Coronary artery (tissue), 2 donors: Measurements from ENCODE around the gene PRKCE.

Source experiments
- DNase-seq: peaks from one replicate; pipeline ENCODE4 v3.0.0-alpha.2; 2017; ENCODE audit warnings: low spot score
- H3K27ac ChIP-seq, 2 donors: fragments of 200-600 bp; sonication (generic); one replicate each; pipeline ENCODE4 v1.5.1; 2016 to 2019
- H3K4me3 ChIP-seq: fragments of 200-600 bp; sonication (generic); 2 replicates; pipeline ENCODE4 v1.5.1; 2016; ENCODE audit warnings: mild to moderate bottlenecking, moderate library complexity
- TF ChIP-seq, protein P1 (sequence below): fragments of 200-600 bp; sonication (generic); IDR thresholded peaks from one replicate; pipeline ENCODE4 v1.5.1; 2019; ENCODE audit warnings: antibody characterized with exemption

The PRKCE gene

DNA sequence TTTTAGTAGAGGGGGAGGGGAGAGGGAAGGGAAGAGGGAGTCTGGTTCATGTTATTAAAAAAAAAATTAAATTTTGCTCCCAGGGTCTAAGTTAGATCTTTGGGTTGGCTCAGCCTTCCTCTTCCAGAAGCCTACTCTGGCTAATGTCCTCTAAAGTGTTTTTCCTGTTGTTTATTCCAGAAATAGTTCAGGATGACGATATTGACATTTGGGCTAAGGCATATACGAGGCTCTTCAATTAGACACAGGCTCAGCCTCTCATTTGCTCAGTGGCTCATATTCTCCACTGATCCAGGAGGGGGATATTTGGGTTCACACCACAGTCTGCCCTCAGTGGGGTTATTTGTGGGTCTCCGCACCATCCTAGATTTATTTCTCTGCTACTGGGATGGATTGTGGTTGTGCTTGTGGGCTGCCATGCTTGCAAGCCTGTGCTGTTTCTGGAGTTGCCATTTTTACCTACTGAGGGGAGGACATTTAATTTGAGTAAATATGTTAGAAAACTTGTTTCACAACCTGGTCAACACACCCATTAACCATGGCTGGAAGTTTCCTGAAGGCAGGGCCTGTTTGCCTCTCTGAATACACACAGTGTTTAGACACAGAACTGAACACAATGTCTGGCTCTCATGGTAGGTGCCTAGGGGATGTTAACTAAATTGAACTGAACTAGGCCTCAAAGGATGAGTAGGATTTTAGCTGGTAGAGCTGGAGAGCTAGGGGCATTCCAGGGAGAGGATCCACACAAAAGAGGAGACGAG, 388.2 kb downstream of the PRKCE start:
- no peak overlapping the region for H3K27ac ChIP-seq
- no peak overlapping the region for H3K4me3 ChIP-seq
- no peak for DNase-seq
- TF ChIP-seq, protein P1, sequence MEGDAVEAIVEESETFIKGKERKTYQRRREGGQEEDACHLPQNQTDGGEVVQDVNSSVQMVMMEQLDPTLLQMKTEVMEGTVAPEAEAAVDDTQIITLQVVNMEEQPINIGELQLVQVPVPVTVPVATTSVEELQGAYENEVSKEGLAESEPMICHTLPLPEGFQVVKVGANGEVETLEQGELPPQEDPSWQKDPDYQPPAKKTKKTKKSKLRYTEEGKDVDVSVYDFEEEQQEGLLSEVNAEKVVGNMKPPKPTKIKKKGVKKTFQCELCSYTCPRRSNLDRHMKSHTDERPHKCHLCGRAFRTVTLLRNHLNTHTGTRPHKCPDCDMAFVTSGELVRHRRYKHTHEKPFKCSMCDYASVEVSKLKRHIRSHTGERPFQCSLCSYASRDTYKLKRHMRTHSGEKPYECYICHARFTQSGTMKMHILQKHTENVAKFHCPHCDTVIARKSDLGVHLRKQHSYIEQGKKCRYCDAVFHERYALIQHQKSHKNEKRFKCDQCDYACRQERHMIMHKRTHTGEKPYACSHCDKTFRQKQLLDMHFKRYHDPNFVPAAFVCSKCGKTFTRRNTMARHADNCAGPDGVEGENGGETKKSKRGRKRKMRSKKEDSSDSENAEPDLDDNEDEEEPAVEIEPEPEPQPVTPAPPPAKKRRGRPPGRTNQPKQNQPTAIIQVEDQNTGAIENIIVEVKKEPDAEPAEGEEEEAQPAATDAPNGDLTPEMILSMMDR, result no peak

DNA sequence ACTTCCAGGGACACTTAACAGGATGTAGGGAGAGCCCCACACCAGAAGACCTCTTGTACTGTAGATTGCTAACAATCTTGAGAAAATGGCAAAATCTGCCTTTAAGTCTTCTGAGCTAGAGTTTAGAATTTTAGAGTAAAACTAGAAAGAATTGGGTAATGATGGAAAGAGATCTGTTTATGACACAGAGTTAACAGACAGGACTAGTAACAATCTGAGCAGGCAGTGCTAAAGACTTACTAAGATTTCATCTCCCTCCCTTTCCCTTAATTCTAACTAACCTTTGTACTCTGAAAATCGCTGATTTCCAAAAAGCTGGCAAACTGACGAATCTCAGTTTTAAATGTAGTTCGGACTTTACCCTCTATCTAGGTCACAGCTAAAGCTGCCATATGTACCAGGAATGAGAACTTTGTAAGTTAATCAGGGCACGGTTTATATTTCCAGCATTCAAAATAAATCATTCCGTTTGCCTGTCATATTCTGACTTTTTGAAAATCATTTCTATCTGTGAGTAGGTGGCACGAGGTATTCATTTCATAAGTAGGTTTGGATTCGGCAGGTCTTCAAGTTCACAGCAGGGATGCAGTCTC, 389.2 kb downstream of the PRKCE start:
- no peak for DNase-seq
- Histone ChIP-seq H3K4me3 (no peak overlapping the region), H3K27ac (no peak overlapping the region)
- TF ChIP-seq, protein P1, result no peak

DNA sequence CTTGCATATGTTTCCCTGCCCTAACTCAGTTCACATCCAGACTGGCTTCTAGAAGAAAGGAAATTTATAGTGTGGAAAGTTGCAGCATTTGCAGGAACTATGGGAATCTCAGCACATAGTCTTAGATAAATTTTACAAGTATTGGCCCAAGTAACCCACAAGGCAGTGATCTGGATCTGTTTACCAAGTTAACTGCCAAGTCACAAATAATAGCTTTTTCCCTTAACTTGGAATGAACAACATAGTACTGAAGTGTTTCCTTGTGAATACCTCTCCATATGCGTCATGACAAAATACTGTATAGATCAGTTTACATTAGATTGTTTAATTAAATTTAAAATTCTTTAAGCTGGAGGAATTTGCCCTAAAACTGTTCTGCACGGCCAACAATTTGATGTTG, 390.0 kb downstream of the PRKCE start:
- Histone ChIP-seq H3K27ac (no peak overlapping the region), H3K4me3 (no peak overlapping the region)
- no peak for DNase-seq
- TF ChIP-seq, protein P1, result no peak

DNA sequence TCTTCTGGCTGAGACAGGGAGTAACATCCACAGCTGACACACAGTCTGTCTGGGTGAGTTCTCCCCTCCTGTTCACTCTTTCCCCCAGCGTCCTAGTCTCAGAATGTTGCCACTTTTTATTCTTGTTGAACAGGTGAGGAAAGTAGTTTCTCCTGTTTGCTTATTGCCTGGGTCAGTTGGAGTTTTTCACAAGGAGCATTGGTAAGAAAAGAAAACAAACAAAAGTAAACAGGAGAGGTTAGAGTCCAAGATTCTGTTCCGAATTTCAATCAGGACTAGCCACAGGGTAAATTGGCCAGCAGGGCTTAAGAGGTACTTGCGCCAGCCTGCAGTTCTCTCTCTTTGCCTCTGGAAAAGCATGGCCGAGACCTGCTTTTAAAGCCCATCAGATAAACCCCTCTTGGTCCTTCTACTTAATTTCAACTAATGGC, 390.7 kb downstream of the PRKCE start:
- H3K4me3 ChIP-seq, result no peak overlapping the region

DNA sequence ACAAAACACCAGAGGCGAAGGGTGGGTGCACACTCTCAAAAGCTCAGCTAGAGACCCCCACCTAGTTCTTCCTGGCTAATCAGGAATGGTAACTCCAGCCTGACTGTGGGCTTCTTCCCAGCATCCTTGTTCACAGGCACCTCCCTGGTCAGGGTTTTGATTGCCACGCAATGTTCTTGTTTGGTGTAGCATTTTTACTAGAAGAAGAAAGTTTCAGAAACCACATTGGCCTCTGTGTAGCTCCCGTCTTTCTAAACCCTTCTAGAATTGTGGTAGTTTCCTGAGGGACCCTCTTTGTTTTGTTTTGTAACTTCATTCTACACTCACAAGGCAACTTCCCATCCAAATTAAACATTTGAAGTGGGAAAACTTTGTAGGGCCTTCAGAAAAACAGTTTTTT, 391.2 kb downstream of the PRKCE start:
- no peak overlapping the region for H3K4me3 ChIP-seq

More for the DNA sequence above, 390.7 kb downstream of the PRKCE start:
- H3K27ac ChIP-seq, result no peak overlapping the region
- TF ChIP-seq, protein P1, result no peak
- no peak for DNase-seq

DNA sequence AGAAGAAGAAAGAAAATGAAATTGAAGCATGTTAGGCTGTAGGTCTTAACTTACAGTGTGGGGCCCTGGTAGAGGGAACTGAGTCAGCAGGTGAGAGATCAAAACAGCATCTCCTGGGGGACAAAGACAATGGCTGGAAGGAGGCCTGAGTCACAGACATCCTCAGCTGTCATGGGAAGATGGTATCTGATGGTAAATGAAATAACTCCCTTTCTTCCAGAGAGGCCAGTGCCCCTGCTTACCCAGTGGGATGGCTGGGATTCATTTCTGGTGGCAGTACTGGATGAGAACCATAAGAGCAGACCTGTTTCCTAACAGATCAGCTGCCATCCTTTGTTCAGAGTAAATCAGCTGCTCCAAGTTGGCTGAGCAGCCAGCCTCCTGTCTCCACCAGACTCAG, 394.4 kb downstream of the PRKCE start:
- no peak for DNase-seq
- Histone ChIP-seq H3K4me3 (no peak overlapping the region), H3K27ac (no peak overlapping the region)
- TF ChIP-seq, protein P1, result no peak

More for the DNA sequence above, 391.2 kb downstream of the PRKCE start:
- no peak for DNase-seq
- no peak overlapping the region for H3K27ac ChIP-seq
- TF ChIP-seq, protein P1, result no peak

DNA sequence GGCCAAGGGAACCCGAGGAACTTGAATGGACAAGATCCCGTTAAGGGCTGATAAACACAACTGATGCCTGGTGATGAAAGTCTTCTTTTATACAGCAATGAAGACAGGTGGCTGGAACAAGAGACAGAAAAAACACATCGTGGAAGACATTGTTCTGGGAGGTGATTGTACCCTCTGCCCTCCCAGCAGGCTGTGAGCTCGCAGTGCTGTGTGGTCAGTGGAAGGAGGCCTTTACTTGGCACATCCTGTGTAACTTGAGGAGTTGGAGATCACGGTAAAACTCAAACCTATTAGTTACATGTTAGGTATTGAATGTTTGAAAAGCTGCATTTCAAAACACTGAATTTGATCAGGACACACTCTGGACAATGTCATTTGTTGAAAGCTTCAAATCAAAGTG, 395.8 kb downstream of the PRKCE start:
- TF ChIP-seq, protein P1, result no peak
- Histone ChIP-seq H3K4me3 (no peak overlapping the region), H3K27ac (no peak overlapping the region)
- no peak for DNase-seq
